GM03348 (cell line): Measurements from ENCODE around the gene JADE3.
A peak's percentile ranks its signal among the peaks of the same experiment; 100 is the strongest.
"Not testable (repeated sequence)": the region's sequence is repeated elsewhere in the genome, so short reads cannot be mapped to it uniquely, and the experiment has no call there.

Experiments used
- DNase-seq: peaks from one replicate; pipeline ENCODE4 v3.0.0; 2012; ENCODE audit warnings: low spot score

Gene JADE3

DNA sequence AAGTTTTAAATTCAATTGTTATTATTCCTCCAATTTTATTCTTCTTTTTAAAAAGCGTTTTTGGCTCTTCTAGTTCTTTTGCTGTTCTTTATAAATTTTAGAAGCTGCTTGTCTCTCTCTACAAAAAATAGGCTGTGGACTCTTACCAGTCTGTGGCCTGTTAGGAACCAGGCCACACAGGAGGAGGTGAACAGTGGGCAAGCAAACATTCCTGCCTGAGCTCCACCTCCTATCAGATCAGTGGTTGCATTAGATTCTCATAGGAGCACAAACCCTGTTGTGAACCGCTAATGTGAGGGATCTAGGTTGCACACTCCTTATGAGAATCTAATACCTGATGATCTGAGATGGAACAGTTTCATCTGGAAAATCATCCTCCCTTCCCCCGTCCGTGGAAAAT lies 23.1 kb downstream of the JADE3 start:
- DNase-seq = no peak

DNA sequence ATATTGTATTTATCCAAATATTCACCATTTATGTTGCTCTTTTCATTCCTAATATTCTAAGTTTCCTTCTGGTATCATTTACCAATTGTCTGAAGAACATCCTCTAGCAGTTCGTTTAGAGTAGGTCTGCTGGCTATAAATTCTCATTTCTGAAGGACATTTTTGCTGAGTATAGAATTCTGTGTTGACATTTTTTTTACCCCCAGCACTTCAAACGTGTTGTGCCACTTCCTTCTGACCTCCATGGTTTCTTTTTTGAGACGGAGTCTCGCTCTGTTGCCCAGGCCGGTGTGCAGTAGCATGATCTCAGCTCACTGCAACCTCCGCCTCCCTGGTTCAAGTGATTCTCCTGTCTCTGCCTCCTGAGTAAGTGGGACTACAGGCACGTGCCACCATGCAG lies 26.4 kb downstream of the JADE3 start:
- no peak for DNase-seq

DNA sequence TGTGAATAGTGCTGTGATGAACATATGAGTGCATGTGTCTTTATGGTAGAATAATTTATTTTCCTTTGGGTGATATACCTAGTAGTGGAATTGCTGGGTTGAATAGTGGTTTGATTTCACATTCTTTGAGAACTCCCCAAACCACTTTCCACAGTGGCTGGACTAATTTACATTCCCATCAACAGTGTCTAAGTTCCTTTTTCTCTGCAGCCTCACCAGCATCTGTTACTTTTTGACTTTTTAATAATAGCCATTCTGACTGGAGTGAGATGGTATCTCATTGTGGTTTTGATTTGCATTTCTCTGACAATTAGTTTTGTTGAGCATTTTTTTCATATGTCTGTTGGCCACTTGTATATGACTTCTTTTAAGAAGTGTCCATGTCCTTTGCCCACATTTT lies 29.1 kb downstream of the JADE3 start:
- DNase-seq = no peak

DNA sequence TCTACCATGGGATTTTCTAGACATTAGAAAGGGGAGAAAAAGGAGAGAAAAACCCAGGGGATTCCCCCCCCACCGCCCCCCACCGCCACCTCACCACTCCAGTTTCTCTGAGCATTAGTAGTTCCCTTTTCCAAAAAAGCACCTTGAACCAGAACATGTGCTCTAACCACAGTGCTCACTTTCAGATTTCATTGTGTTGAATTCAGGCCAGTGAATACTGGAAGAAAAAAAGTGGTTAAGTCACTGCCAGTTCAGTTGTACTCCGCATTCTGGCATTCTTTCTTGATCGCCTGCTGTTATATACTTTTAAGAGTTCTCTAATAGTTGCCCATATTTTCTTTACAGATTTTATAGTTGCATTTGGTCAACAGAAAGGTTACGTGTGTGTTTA lies 40.9 kb downstream of the JADE3 start:
- no peak for DNase-seq

DNA sequence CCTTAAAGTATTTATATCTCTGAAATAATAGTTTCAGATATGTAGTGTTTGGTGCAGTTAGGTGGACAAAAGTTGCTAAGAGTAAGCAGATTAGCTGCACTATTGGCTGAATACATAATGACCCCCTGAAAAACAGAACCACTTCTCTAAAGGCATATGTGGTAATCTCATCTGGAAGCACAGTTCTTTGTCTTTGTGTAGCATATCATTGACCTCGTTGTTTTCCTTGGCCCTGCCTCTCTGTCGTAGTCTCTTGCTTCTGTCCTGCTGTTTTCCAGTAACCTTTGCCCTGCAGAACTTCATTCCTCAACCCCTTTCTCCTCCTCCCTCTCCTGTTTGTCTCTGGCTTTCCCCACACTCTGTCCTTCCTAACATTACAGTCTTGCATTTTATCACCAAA lies 41.4 kb downstream of the JADE3 start:
- DNase-seq = no peak

DNA sequence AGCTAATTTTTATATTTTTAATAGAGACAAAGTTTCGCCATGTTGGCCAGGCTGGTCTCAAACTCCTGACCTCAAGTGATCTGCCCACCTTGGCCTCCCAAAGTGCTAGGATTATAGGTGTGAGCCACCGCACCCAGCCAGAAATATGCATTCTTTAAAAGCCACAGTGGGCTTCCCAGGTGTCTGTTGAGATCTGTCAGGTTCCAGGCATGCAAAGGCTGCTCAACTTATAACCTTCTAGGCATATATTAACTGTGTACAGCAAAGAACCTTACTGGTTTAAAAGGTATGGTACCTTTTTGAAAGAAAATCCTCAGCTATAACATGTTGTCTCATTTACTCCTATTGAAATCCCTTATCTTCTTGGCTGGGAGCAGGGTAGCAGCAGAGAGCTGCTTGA lies 42.5 kb downstream of the JADE3 start:
- no peak for DNase-seq

DNA sequence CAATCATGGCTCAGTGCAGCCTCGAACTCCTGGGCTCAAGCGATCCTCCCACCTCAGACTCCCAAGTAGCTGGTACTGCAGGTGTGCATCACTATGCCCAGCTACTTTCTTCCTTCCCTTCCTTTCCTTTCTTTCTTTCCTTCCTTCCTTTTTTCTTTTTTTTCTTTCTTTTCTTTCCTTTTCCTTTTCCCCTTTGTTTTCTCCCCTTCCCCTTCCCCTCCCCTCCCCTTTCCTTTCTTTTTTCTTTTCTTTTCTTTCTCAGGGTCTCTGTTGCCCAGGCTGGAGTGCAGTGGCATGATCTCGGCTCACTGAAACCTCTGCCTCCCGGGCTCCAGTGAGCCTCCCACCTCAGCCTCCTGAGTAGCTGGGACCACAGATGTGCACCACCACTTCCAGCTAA lies 44.4 kb downstream of the JADE3 start:
- DNase-seq = not testable (repeated sequence)

DNA sequence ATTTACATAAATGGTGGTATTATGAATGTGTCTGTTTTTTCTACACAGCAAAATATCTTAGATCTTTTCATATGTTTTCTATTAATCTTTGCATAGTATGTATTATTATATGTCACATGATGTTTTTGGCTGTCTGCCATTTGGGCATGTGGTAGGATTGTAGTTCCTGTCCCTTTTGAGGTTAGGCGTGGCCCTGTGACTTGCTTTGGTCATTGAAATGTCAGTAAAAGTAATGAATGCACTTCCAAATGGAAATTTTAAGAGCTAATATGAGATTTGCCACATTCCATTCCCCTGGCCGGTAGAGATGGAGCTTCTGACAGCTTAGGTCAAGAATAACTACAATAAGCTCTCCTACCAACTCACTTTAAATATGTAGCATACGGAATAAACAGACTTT lies 45.1 kb downstream of the JADE3 start:
- no peak for DNase-seq

DNA sequence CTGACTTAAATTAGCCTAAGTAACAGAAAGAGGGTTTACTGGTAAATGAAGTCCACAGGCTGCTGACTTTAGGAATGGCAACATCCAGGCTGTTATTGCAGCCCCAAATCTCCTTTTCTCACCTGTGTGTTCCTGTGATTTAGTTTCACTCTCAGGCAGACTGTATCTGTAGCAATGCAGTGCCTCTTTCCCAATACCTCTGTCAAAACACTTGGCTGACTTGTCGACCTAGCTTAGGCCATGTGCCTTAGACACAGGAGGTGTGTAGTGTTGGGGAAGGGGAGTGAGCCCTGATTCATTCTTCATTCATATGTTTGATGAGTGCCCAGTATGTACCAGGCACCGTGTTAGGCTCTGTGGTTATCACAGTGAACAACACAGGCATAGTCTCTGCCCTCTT lies 46.9 kb downstream of the JADE3 start:
- DNase-seq = no peak

DNA sequence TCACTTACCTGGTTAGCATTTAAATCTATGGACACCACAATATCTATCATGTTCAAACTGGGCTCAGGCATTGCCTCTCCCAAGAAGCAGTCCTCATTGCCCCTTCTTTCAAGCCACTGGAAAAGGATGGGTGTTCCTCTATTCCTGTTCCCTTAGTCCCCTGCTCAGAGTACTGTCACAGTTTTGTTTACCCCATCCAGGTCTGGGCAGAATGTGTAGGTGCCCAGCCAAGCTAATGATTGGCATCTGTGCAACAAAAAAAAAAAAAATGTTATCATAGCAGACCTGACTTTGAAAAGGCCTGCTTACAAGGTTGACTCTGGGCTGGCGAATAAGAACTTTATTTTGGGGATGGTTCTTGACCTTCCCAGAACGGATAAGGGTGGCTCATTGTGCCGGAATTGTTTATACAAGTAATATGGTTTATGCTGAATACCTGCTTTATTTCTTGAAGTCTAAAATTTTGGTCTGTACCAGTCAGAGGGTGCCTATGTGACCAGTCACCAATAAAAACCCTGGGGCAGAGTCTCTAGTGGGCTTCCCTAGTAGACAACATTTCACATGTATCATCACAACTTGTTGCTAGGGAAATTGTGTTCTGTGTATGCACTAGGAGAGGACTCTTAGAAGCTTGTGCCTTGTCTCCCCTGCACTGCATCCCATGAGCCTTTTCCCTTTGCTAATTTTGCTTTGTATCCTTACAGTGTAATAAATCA lies 47.9 kb downstream of the JADE3 start:
- no peak for DNase-seq

DNA sequence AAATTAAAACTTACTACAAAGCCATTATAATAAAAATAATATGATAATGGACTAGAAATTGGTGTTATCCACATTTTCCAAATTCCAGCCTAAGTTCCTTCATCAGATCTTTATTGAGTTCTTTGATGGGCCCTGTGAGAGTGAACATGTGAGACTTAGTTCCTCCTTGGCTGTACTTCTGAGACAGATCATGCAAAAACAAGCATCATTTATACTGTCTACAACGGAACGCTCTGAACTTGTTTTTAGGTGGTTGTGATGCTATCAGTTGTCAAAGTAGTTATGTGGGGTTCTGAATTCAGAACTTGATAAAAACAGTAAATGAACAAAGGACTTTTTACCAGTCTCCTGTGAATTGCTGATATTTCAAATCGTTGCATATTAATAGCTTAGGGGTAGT lies 48.9 kb downstream of the JADE3 start:
- no peak for DNase-seq

DNA sequence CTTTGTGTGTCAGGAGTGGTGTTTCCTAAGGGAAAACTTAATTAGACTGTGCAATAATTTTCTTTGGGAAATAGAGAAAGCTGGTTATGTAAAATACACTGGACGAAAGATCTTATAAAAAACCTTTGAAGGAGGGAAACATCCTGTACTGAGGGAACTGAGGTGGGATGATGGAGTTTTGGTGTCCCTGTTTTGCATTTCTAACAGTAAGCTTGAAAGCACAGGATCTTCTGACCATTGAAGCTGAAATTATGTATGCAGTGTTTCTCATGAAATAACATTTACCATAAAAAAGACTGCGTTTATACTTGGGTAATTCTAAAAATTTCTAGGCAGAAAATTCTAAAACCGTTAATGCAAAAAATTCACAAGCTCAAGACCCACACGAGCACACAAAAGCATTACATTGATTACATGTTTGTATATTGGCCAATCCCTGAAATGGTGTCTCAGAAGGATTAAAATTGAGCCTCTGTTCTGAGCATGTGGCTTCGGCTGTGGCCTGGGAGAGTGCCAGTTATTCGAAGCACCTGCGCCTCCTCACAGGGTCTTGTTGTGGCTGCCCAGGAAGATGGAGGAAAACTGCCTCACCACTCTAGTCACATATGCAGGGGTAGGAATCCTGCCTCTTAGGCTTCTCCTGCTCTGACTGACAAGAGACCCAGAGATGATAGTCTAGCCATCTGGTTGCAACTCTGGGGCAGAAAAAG lies 49.5 kb downstream of the JADE3 start:
- DNase-seq = no peak

DNA sequence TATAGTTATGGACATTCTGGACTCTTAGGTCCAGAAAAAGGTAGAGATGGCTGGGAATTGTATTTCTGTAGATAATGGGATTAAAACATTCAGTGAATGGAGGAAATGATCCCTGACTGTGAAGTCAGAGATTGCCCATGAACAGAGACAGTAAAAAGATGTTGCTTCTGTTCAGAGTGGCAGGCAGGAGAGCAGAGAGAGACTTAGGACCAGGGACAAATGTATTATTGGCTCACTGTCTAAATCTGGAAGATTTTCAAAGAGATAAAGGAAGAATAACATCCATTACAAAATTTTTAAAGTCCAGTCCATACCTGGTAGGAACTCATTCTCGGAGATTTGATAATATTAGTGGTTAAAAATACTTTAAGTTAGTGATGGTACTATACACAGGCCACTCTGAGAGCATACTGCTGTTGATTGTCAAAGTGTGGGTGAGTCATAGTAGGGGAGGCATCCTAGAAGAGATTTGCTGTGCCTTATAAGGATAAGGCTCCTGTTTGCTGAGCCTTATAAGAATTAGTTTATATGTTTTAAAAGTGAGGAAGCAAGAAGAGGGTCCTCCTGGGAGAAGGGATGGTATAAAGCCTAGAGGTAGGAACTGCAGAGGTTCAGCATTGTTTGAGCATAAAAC lies 53.0 kb downstream of the JADE3 start:
- peak; percentile 32 for DNase-seq

DNA sequence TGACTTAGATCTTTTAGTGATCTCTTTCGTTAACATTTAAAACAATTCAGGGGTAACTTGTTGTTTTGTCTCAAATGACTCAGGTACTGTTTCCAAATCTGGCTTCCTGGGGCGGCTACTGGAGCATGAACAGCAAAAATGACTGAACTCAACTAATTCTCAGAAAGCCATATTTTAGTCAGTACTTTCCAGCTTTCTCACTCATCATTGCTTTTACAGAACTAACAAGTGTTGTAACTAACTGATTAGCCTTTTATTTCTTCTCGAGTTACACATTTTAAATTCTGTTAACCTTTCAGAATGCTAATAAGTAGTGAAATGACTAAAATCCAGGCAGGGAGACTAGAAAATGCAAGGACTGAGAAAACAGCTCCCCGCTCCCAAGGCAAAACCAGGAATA lies 55.3 kb downstream of the JADE3 start:
- no peak for DNase-seq

DNA sequence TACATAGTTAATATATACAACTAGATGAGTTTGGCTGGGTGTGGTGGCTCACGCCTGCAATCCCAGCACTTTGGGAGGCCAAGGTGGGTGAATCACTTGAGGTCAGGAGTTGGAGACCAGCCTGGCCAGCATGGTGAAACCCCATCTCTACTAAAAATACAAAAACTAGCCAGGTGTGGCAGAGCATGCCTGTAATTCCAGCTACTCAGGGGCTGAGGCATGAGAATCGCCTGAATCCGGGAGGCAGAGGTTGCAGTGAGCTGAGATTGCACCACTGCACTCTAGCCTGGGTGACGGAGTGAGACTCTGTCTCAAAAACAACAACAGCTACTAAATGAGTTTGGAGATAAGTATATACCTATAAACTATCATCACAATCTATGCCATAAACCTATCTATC lies 64.8 kb downstream of the JADE3 start:
- DNase-seq = not testable (repeated sequence)

DNA sequence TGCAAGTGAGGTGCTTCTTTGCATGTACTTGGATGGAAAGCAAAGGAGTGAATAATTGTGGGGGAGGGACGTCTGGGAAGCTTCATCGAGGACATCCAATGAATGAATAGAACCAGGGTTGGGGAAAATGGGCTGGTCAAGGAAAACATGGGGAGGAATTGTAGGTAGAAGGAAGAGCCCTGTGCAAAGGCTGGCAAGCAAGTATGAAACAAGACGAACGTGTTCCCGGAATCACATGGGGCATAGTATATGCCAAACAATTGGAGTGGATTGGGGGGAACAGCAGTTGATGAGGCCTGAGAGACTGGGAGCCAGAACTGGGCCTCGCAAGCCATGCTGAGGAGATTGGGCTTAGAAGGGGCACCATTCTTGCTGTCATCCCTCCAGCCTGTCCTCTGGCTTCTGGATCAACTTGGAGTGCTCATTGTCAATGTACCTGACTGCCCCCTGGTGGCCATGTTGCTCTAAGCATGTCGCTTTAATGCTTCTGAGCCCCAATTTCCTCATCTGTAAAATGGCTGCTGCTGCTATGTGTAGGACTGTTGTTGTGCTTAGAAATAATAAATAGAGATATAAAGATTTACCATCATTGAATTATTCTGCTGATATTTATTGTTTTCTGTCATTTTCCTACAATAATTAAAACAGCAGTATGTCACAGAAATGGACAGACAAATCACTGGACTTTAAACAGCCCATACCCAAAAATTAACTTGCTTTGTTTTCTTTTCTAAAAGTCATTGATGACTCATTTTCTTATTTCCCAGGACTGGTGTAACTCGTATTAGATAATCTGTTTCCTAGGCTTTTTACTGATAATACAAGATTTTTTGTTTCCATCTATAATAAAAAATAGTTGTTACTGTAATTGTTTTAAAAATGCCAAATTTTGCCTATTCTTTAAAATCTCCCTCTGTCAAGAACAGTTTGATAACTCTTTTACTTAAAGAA lies 66.4 kb downstream of the JADE3 start:
- peak; percentile 45 for DNase-seq

DNA sequence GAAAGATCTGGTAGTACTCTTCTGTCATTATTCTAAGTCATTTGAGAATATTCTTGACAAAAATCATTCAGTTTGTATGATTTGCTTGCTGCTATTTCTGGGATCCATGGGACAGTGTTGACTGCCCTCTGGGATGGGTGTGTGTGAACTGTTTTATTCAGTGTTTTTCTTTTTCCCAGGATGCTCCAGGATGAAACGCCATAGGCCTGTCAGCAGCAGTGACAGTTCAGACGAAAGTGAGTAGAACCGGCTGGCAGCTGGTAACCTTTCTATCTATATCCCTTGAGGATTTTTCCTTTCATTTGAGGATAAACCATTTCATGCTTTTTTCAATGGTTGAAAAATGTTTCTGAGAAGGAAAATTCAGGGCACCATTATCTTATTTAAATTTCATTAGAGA lies 72.5 kb downstream of the JADE3 start:
- no peak for DNase-seq

DNA sequence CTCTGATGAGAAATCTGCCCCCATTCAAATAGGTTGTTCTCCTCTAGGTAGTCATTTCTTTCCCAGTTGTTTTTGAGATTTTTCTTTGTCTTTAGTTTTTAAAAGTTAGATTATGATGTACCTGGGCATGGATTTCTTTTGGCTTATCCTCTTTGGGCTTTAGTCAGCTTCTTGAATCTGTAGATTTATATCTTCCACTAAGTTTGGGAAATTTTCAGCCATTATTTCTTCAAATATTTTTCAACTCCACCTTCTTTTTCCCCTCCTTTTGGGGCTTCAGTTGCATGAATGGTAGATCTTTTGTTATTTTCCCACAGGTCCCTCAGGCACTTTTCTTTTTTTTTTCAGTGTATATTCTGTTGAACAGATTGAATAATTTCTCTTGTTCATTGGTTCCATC lies 77.3 kb downstream of the JADE3 start:
- no peak for DNase-seq

DNA sequence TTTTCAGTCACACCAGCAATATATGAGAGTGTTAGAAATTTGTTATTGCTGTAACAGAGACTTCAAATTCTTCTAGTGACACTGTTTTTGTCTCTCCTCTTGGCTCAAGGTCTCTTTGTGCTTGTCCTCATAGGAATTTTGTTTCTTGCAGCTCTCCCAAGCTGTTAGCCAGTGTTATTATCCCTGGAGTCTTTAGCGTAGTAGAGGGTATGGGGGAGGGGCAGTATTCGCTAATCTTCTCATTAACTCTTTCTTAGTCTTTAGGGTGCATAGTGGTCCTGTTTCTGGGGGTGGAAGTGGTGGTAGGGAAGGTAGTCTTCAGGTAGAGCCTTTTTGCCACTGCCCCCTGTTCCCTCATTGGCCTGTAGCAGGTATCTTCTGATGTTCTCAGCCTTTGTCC lies 79.4 kb downstream of the JADE3 start:
- no peak for DNase-seq

DNA sequence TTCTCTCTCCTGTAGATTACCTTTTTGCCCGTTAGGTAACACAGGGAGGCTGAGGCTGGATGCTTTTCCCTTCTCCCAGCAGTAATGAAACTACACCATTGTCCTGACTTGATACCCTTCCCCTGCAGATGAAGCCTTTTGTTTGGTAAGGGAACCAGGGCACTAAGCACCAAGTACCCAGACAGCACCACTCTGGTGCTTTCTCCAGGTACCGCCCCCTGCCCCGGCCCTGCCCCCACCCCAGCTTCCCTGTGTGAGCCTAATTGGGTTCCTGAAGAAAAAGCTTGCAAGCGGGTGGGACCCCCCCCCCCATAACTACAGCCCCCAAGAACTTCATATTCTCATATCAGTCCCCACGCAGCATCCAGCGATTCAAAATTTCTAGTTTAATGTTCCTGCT lies 79.8 kb downstream of the JADE3 start:
- no peak for DNase-seq

DNA sequence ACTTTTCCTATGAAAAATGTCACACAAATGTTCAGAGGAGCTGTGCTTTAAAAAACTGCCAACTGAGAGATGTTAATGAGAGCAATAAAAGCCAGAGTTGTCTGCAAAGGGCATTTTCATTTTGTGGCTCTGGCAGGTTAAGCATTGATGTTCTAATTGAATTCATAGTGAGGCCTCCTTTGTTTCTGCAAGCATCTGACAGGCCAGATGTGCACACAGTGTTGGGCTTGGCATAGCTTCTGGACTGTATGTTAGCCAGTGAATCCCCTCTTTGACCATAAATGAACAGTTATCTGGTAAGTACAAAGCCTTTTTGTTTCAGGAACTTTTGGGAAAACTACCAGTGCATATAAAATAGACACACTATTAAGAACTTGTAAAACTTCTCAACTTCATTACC lies 81.9 kb downstream of the JADE3 start:
- no peak for DNase-seq

DNA sequence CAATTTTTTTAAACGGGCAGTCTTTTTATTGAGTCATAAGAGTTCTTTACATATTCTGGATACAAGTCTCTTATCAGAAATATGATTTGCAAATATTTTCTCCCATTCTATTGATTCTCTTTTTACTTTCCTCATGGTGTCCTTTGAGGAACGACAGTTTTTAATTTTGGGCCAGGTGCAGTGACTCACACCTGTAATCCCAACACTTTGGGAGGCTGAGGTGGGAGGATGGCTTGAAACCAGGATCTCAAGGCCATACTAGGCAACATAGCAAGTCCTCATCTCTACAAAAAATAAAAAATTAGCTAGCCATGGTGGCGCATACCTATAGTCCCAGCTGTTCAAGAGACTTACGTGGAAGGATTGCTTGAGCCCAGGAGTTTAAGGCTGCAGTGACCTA lies 99.9 kb downstream of the JADE3 start:
- no peak for DNase-seq
